Activated gamma-delta T cell (primary cell): ENCODE data around the gene ETV6.
A peak's percentile ranks its signal among the peaks of the same experiment; 100 is the strongest.

Source experiments
- DNase-seq: peaks from one replicate; lab custom pipeline; 2025; lab: John Stamatoyannopoulos, UW

The ETV6 gene

GRCh38 chr12:11642785-11643184 lies 6.7 kb upstream of the ETV6 start:
- no peak for DNase-seq

- no peak for DNase-seq
Measured at GRCh38 chr12:11645391-11645790, 4.1 kb upstream of the ETV6 start.

GRCh38 chr12:11648514-11649412 lies 711 bp upstream of the ETV6 start:
- DNase-seq, result peak; percentile 66

DNA sequence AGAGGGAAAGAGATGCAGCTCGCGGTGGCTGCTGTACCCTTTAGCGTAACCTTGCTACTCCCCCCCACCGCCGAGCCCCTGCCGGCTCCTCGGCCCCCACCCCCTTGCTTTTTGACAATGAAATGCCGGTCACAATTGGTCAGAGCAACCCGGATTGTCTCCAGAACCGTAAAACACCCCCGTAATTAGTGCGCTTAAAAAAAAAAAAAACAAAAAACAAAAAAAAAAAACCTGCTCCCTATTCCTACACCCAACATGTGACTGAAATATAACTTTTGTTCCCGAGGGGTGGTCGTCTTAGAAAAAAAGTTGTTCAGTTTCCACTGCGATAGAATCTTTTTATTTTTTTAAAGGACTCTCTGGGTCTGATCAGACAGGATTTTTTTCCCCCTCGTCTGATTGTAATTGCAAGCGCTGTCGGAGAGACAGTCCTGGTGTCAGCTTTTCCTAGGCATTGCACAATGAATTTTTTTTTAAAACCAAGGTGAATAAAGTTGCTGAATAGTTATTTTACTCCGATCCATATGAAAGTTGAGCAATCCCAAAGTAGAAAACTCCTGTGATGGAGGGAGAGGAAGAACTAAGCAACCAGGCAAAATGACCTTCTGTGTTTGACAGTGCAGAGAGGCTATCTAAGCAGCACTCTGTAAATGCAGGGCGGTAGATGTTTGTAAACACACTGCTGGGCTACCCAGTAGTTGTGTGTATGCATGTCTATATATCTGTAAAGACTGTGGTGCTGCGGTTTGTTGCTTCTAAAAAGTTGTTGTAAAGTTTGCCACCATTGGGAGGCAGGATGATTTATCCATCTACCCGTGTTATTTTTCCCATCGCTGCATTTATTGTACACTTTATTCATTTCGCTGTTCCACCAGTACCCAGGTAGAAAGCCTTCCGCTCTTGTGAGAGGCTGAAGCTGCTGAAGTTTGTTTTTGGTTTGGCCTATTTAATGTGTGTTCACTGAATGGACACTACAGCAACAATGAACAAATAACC lies 1.1 kb downstream of the ETV6 start:
- no peak for DNase-seq

- DNase-seq, result no peak
Measured at GRCh38 chr12:11651381-11651780, 1.9 kb downstream of the ETV6 start.

- DNase-seq, result no peak
Measured at GRCh38 chr12:11651785-11652184, 2.3 kb downstream of the ETV6 start.

DNA sequence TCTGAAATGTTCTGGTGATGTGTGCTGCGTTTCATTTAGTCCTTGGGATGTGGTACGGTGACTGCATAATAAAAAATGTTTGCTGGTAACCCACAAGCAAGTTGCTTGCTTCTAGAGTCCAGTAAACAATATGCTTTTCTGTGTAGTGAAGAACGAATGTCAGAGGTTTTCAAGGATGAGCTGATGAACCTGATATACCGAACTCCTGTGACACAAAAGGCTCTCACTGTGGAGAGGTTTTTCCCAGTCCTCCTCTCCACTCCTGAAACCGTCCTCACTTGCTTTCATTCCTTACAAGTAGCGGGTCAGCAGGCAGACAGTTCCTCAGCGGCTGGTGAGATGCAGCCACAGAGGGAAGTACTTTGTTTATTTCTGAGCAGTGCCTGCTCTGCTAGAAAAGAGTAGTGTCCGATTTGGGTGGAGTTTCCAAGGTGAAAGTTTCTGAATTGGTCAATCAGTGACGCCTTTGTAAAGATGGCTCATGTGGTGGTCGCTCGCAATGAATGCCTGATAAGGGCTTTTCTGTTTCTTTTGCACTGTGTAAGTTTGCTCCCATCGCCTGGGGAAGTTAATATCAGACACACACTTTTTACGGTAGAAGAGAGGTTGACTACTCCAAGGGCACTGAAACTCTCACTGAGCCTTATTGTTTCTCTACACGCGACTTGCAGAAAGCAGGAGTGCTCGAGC lies 3.0 kb downstream of the ETV6 start:
- no peak for DNase-seq

DNA sequence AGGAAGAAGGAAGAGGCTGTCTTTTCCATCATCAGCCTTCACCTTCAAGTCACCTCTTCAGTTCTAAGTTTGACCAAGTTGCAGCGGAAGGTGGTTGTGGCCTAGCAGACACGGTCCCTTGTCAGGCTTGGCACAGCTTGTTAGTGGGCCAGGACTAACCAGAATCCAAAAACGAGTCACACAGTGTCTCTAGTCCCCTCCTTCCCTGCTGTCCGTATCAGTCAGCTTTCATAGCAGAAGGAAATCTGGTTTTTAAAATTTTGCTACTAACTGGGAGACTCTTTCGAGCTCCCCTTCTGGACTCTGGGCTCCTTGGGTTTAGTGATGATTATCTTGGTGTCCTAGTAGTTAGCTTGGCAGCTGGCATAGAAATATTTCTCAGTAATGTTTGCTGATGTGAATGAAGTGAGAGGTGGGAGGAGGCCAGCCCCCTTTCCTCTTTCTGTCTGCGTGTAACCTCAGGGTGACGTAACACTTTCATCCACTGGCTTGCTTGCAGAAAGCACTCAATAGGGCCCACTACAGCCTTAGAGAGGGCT lies 3.8 kb downstream of the ETV6 start:
- DNase-seq, result no peak

DNA sequence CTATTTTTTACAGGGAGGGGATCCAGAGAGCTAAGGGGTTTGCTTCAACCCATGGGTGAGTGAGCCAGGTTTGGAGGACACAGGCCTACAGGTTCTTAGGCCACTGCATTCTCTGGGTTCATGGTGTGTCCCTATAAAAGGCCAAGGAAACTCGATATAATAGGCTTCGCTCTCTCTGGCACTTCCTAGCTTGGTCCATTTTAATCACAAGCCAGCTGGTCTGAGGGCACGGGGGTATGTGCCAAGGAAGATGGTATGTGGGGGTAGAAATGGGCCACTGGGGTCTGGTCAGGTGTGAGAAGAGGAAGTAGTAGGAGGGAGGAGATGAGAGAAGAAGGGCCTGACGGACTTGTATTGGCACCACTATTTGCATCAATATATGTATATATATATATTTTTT lies 4.9 kb downstream of the ETV6 start:
- no peak for DNase-seq

DNA sequence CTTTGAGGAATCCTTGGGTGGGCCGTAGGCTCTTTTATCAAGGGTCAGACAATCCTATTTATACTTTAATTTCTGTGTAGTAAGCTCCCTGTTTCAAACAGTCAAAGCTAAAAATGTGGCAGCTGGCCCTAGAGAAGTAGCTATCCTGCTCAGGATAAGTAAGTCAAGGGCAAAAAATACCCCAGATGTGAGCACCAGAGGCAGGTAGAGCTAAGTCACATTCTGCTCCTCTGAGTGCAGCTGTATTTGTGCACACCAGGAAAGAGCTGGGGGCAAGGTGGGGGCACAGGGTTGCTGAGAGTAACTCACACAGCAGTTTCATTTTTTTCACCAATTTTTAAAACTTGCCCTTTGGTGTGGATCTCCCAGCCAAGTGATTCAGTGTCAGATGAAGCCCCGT lies 5.3 kb downstream of the ETV6 start:
- DNase-seq, result no peak

- DNase-seq, result no peak
Measured at GRCh38 chr12:11655842-11656241, 6.4 kb downstream of the ETV6 start.

- DNase-seq, result no peak
Measured at GRCh38 chr12:11656550-11656949, 7.1 kb downstream of the ETV6 start.

GRCh38 chr12:11657511-11657910 lies 8.0 kb downstream of the ETV6 start:
- no peak for DNase-seq

DNA sequence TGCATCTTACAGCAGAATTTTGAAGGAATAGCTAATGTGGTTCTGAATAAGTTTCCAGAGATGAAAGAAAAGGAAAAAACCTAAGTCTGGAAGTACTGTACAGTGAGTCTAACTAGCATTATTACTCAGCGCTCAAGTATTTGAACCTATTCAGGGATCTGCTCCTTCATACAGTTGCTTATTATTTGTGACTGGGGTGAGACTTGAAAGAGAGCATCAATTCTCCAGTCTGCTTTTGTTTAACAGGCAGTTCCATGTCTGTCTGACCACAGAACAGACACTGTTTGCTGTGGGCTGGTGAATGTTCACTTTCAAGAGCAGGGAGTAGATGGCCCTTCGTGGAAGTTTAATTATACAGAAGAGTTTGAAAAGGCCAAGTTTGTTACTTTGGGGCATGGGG lies 9.3 kb downstream of the ETV6 start:
- DNase-seq, result no peak

GRCh38 chr12:11660624-11661023 lies 11.2 kb downstream of the ETV6 start:
- no peak for DNase-seq

GRCh38 chr12:11661491-11662089 lies 12.1 kb downstream of the ETV6 start:
- no peak for DNase-seq

DNA sequence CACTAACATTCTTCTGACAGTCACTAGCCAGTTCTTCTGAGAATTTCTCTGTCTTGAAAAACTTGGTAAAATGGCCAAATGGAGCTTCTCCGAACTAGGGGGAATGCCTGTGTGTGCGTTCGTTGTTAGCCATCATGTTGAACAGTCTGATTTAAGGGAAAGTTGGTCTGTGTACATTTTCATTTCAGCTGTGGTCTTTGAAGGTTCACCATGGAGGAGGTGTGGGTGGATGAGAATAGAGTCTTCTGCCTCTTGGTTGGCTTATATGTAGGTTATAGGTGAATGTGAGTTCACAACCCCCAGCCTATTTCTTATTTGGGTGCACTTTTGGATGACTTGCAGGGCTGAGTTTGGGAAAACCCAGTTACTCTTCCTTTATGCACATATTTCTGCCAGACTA lies 12.9 kb downstream of the ETV6 start:
- no peak for DNase-seq

GRCh38 chr12:11663130-11663529 lies 13.7 kb downstream of the ETV6 start:
- no peak for DNase-seq

DNA sequence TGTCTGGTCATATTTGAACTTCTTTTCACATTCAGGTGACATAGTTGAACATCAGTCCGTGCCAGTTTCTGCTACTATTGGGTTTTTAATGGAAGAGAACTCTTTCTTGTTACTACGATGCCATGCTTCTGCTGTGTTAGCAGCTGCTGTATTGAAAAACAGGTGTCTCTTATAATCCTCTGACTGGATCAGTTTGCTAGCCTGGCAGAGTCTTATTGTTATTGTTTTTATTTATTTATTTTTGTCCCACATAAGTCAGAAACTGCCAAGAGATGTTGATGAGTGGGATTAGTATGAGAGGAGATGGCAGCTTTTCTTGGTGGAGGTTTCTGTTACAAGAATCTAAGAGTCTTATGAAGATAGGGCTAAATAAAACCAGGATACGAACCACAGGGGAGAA lies 14.6 kb downstream of the ETV6 start:
- DNase-seq, result no peak

DNA sequence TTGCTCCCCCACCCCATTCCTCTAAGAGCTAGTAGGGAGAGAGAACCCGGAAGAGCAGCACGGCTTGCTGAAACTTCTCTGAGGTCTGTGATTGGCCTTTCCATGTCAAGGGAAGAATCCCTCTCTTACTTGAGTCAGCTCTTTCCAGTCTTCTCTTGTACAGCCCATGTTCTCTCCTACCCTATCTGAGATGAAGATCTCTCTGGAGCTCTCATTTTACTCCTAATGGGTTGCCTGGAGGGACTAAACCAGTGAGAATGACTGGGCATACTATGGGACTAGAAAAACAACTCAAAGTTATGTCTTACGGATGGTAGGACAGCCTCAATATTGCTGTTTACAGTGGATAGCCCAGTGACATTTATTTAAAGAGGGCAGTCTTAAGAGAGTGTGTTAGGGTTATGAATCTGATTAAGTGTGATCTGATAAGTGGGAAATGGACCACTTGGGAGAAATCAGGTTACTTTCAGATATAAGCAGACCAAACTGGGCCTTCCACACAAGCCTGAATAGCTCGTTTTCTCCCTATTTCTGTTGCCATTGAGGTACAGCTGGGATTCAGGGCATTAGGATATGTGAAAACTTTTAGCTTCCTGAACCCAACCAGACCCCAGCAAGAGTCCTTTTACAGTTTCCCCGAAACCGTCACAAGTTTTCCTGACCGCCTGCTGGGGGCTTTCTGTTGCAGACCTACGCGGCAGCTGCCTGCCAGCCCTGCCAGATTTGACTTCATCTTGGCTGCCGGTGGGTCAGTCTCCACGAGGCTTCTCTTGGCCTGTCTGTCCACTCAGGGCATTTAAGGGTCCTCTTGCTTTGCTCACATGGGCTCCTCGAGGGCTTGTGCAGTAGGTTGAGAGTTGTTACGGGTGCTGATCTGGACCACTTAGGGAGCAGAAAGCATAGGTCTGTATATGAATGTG lies 16.9 kb downstream of the ETV6 start:
- DNase-seq, result no peak
